Ovary (tissue), 9 donors: ENCODE results near the gene MYL12A. TPM values are rescaled to one million over a fixed set of nuclear protein-coding genes. Genes with fewer than 3 reads are reported as not detected.

Source experiments
- DNase-seq, 5 donors: peaks; one replicate each; pipeline ENCODE4 v3.0.0-alpha.2; 2019 to 2020
- H3K27ac ChIP-seq, 2 donors: fragments of 200-600 bp; one replicate each; pipeline versions ENCODE4 v1.5.1 to v1.8.0; 2019 to 2022
- H3K27me3 ChIP-seq: fragments of 200-600 bp; one replicate; pipeline ENCODE4 v1.8.0; 2022
- H3K36me3 ChIP-seq: fragments of 200-600 bp; sonication (generic); one replicate; pipeline ENCODE4 v1.5.1; 2019
- H3K4me1 ChIP-seq: one replicate; pipeline ENCODE4 v1.8.1; 2013; ENCODE audit warnings: mild to moderate bottlenecking, moderate library complexity; ENCODE audit not compliant: insufficient read depth
- H3K4me3 ChIP-seq: fragments of 200-600 bp; sonication (generic); one replicate; pipeline ENCODE4 v1.5.1; 2017
- H3K9me3 ChIP-seq, 2 donors: fragments of 200-600 bp in 1 of 2; sonication (generic) in 1 of 2; one replicate each; pipeline versions ENCODE4 v1.5.1 to v1.8.1; 2013 to 2019; ENCODE audit warnings: mild to moderate bottlenecking in 1 of 2, moderate library complexity in 1 of 2
- EP300 ChIP-seq: sonication (generic); formaldehyde crosslinking; IDR thresholded peaks from one replicate; pipeline ENCODE4 v1.6.1; 2017; ENCODE audit warnings: antibody characterized with exemption
- POLR2A ChIP-seq: fragments of 450-650 bp; IDR thresholded peaks from one replicate; pipeline ENCODE4 v1.6.1; 2017; ENCODE audit warnings: antibody characterized with exemption, mild to moderate bottlenecking, moderate library complexity
- WGBS, 3 donors: extraction: QIAGEN DNeasy Blood & Tissue Kit in 1 of 3; methylation state at CpG; one replicate each; pipeline versions ENCODE4 v1.1.5 to v1.1.7; 2013 to 2017; 5-methylcytosine and 5-hydroxymethylcytosine counted together
- intact Hi-C, 4 donors: fragments of 100-400 bp; cut with DNase I; formaldehyde crosslinking; loops; one replicate each; pipeline versions ENCODE4 v1.11.0 to v1.15.1; 2022 to 2023
- polyA plus RNA-seq, 2 donors: library from polyadenylated mRNA; stranded (reverse); fragments of 200-250 nt in 1 of 2; fragments of 350-450 nt in 1 of 2; fragmentation: Illumina TruSeq in 1 of 2; extraction: RNeasy Lipid Tissue Mini Kit (QIAGEN cat#74804) in 1 of 2; gene quantifications; one replicate each; pipeline ENCODE4 v1.2.3, GENCODE V29; 2013 to 2014
- total RNA-seq, 7 donors: library from RNA; depleted of rRNA in 2 of 7; stranded (reverse); fragments of >200 nt in 2 of 7; fragmentation: NEBNext Ultra II Directional in 3 of 7; extraction: Animal tissue kit (Norgen Biotek cat#: 25700) in 3 of 7; gene quantifications; one replicate each; pipeline versions ENCODE4 v1.1.0 to v1.2.4, GENCODE V29; 2016 to 2023
- TF ChIP-seq, protein P1 (sequence below), 3 donors: fragments of 450-650 bp in 2 of 3; fragments of 200-600 bp in 1 of 3; IDR thresholded peaks; one replicate each; pipeline versions ENCODE4 v1.5.1 to v1.8.0; 2016 to 2022; ENCODE audit warnings: antibody characterized with exemption in 3 of 3, mild to moderate bottlenecking in 1 of 3
- donor health status: DM: no; HTN: no; CAD: no; lungs with moderate emphysema.
- donor health status: DM: no; HTN: no; CAD: no.
- donor health status: Bipolar disorder and iron deficiency.
- donor health status: DM: yes; HTN: yes; CAD: no.
- donor health status: DM: no; HTN: no; CAD: no.
- donor health status: DM: yes; HTN: yes; CAD: no.

Gene MYL12A
- total and polyA plus RNA-seq, 9 donors, result 137 to 595 (median 246) TPM

DNA sequence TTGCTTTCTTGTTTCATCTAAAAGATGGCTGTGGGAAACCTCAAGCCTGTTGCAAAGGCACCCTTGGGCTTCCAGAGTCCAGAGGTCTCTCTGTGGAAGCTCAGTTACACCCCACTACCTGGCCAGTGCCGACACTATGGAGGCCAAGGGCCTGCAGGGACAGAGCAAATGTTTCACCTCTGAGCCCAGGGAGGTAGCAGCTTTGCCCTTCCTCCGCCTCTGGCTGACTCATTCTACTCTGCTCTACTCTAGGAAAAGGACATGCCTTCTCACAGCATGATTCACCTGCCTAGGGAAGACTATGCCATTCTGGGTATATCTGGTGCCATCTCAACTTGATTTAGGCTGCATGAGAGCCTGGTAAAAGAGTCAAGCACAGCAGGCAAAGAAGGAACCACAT, 40.0 kb upstream of the MYL12A start:
- Histone ChIP-seq H3K9me3 (no peaks in the 10 kb centered on the region), H3K27me3 (no peaks in the 10 kb centered on the region), H3K4me3 (no peak overlapping the region), H3K27ac (no peak overlapping the region), H3K4me1 (no peaks in the 10 kb centered on the region), H3K36me3 (no peaks in the 10 kb centered on the region)
- intact Hi-C loops, result no loop called here
- TF ChIP-seq, protein P1, sequence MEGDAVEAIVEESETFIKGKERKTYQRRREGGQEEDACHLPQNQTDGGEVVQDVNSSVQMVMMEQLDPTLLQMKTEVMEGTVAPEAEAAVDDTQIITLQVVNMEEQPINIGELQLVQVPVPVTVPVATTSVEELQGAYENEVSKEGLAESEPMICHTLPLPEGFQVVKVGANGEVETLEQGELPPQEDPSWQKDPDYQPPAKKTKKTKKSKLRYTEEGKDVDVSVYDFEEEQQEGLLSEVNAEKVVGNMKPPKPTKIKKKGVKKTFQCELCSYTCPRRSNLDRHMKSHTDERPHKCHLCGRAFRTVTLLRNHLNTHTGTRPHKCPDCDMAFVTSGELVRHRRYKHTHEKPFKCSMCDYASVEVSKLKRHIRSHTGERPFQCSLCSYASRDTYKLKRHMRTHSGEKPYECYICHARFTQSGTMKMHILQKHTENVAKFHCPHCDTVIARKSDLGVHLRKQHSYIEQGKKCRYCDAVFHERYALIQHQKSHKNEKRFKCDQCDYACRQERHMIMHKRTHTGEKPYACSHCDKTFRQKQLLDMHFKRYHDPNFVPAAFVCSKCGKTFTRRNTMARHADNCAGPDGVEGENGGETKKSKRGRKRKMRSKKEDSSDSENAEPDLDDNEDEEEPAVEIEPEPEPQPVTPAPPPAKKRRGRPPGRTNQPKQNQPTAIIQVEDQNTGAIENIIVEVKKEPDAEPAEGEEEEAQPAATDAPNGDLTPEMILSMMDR (IDR thresholded peaks at IDR 0.05), result no peak
- TF ChIP-seq EP300 (no peak), POLR2A (no peak)
- no peak for DNase-seq
- whole genome bisulfite sequencing, 3 donors, result 67 to 93% (median 92%) methylated on average over 2 of the region's 2 CpGs

DNA sequence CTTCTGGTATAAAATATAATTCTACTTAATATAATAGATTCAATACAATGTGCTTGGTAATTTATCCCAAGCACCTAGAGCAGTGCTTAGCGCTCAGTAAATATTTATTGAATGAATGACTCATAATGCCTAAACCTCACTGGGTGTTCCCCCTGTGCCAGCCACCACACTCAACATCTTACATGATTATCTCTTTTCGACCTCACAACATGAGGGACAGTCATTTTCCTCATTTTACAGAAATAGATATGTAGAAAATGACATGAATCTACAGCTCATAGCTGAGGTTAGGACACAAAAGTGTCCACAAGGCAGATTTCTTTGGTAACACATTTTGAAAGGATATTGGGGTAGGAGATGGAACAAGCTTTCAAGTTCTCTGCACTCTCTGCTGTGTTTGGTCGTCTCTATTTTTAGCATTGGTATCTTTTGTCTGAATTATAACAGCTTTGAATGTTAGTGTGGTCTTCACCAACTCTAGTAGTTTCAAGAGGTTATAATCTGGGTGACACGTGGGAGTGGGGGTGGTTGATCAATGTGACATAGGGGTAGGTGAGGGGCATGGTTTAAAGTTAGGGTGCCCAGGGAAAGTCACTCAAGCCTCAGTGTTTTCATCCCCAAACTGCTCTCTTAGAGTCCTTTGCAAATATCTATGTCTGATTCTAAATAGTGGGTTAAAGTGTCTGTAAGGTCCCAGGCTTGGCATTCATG, 37.6 kb upstream of the MYL12A start:
- Histone ChIP-seq H3K9me3 (no peaks in the 10 kb centered on the region), H3K27ac (no peak overlapping the region), H3K4me1 (no peaks in the 10 kb centered on the region), H3K4me3 (no peak overlapping the region), H3K36me3 (no peaks in the 10 kb centered on the region), H3K27me3 (no peaks in the 10 kb centered on the region)
- intact Hi-C loops, result no loop called here
- no peak for TF ChIP-seq POLR2A
- no peak for TF ChIP-seq EP300
- TF ChIP-seq, protein P1 (IDR thresholded peaks at IDR 0.05), result no peak
- WGBS, 3 donors, result 83 to 90% (median 88%) methylated on average over 4 of the region's 4 CpGs
- no peak for DNase-seq

DNA sequence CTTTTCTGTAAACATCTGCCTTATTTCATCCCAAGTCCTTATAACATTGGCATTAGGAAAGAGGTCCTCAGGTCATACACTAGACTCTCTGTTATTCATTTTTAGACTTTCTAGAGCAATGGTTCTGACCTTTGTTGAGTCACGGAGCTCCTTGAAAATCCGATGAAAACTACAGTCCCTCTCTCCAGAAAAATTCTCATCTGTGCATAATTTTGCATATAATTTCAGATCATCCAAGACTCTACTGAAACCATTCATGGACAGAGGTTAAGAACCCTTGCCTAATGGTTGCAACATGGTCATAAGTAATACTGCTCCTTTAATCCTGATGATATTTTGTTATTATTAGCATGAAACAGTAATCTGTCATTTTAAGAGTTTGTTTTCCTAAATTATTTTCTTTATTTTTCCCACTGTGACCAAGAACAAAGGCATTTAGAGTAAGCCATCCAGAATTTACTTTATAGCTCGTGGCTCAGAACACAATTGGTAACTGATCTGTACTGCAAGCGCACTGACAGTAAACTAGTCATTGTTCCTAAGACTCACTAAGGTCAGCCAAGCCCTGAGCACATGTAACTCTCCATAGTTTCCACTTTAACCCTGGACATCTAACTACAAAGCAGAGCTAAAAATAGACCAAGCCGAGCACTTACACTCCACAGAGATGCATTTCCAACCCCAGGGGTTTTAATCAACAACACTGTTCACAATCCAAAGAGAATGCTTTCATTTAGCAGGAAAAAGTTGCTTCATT, 36.2 kb upstream of the MYL12A start:
- H3K4me3 ChIP-seq, result no peak overlapping the region

DNA sequence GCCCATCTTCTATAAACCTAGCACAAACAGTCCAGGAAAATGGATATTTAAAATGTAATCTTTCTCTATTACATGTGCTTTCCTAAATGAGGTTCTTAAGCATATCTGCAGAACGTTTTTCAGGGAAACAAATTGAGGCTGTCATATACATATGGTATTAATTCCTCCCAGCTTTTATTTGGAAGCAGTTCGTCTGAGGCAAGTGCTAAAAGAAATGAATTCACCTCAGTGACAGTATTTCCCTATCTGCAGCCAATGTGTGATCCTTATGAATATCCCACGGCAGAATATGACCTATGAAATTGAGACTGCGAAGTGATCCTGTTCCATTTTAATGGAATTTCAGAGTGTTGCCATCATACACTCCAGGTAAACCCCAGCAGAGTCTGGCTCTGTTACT, 34.9 kb upstream of the MYL12A start:
- intact Hi-C loops, result no loop called here
- Histone ChIP-seq H3K36me3 (no peaks in the 10 kb centered on the region), H3K27ac (no peak overlapping the region), H3K4me1 (no peaks in the 10 kb centered on the region), H3K9me3 (no peaks in the 10 kb centered on the region), H3K4me3 (no peak overlapping the region), H3K27me3 (no peaks in the 10 kb centered on the region)
- DNase-seq, result no peak
- 62 to 71% (median 69%) methylated on average over 4 of the region's 4 CpGs for WGBS, 3 donors
- no peak for TF ChIP-seq POLR2A
- TF ChIP-seq, protein P1 (IDR thresholded peaks at IDR 0.05), result no peak
- no peak for TF ChIP-seq EP300

More for the DNA sequence above, 36.2 kb upstream of the MYL12A start:
- Histone ChIP-seq H3K4me1 (no peaks in the 10 kb centered on the region), H3K27me3 (no peaks in the 10 kb centered on the region), H3K36me3 (no peaks in the 10 kb centered on the region), H3K27ac (no peak overlapping the region), H3K9me3 (no peaks in the 10 kb centered on the region)
- TF ChIP-seq, protein P1 (IDR thresholded peaks at IDR 0.05), result no peak
- TF ChIP-seq EP300 (no peak), POLR2A (no peak)
- 37 to 43% (median 38%) methylated on average over 5 of the region's 5 CpGs for WGBS, 3 donors
- intact Hi-C loops, result no loop called here
- no peak for DNase-seq
